Hematopoietic multipotent progenitor cell treated with erythropoietin and hydrocortisone succinate and interleukin-3 and kit ligand, for 17 days (in vitro differentiated cells): Measurements from ENCODE around the gene GDI2.
A peak's percentile ranks its signal among the peaks of the same experiment; 100 is the strongest.
"Not testable (repeated sequence)": the region's sequence is repeated elsewhere in the genome, so short reads cannot be mapped to it uniquely, and the experiment has no call there.

ENCODE experiments used
- DNase-seq: peaks from one replicate; pipeline ENCODE4 v3.0.0-alpha.2; 2015; ENCODE audit warnings: low spot score

GDI2 gene

DNA sequence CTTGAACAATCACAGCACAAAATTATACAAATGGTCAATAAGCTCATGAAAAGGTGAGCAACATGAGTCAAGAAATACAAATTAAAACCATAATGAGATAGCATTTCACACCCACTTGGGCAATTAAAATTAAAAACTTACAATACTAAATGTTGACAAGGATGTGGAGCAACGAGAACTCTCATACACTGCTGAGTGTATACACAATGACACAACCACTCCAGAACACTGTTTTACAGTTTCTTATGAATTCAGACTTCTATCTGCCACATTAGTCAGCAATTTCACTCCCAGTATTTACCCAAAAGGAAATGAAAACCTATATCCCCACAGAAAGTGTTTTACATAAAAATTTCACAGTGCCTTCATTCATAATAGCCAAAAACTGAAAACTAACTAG, 31.1 kb downstream of the GDI2 start:
- no peak for DNase-seq

DNA sequence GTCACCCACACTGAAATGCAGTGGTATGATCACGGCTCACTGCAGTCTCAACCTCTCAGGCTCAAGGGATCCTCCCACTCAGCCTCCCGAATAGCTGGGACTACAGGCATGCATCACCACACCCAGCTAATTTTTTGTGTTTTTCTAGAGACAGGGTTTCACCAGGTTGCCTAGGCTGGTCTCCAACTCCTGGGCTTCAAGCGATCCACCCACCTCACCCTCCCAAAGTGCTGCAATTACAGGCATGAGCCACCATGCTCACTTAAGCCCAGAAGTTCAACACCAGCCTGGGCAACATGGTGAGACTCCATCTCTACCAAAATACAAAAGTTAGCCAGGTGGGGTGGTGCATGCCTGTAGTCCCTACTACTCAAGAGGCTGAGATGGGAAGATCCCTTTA, 33.5 kb downstream of the GDI2 start:
- DNase-seq = no peak

DNA sequence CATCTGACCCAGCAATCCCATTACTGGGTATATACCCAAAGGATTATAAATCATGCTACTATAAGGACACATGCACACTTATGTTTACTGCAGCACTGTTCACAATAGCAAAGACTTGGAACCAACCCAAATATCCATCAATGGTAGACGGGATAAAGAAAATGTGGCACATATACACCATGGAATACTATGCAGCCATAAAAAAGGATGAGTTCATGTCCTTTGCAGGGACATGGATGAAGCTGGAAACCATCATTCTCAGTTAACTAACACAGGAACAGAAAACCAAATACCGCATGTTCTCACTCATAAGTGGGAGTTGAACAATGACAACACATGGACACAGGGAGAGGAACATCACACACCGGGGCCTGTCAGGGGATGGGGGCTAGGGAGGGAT, 35.5 kb downstream of the GDI2 start:
- not testable (repeated sequence) for DNase-seq

DNA sequence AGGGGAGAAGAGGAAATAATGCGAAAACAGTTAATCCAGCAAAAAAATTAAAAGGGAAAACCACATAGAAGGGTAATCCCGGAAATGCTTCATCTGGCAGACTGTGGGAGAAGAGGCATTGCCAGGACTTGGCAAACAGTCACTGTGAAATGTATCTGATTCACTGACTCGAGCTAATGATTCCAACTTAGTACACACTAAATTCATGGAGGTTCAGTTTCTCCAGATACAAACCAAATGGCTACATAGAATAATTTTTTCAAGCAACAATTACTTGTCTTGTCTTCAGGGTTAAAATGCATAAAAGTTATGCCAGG, 36.4 kb downstream of the GDI2 start:
- no peak for DNase-seq

DNA sequence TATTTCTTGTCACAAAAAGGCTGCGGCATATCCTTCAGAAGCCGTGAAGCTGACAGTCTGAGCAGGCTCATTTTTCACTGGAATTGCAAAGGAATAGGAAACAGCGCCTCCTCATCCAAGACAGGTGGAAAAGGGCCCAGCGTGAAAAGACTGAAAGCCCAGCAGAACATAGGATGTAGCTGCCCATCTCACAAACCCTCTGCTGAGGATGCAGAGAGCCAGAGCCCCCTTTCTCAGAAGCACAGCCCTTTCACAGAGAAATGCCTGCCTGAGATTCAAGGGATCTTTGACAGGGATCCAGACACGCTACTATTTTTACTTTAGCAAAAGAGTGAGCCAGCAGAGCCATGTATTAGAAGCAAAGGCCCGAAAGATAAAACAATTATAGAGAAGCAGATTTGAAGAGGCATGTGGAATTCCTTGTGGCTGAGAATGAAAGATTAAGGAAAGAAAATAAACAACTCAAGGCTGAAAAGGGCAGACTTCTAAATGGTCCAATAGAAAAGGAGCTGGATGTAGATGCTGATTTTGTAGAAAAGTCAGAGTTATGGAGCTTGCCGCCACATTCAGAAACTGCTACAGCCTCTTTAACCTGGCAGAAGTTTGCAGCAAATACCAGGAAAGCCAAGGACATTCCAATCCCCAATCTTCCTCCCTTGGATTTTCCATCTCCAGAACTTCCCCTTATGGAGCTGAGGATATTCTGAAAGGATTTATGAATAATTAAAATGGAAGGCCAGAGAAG, 36.9 kb downstream of the GDI2 start:
- no peak for DNase-seq

DNA sequence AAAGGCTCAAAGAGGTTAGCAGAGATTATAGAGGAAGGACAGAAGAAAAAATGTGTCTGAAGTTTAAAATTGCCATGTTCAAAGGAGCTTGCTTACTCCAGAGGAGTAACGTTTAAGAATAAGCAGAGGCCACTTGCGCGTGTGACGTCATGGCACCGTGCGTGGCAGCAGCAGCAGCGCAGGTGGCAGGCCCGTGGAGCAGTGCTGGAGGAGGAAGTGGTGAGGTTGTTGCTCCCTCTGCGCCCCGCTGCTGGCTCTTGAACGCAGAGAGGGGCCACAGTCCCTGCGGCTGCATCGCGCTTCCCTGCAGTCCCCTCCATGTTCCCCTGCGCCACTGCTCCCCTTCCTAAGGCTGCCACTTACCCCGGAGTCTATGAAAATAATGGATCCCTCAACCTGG, 37.5 kb downstream of the GDI2 start:
- DNase-seq = no peak

DNA sequence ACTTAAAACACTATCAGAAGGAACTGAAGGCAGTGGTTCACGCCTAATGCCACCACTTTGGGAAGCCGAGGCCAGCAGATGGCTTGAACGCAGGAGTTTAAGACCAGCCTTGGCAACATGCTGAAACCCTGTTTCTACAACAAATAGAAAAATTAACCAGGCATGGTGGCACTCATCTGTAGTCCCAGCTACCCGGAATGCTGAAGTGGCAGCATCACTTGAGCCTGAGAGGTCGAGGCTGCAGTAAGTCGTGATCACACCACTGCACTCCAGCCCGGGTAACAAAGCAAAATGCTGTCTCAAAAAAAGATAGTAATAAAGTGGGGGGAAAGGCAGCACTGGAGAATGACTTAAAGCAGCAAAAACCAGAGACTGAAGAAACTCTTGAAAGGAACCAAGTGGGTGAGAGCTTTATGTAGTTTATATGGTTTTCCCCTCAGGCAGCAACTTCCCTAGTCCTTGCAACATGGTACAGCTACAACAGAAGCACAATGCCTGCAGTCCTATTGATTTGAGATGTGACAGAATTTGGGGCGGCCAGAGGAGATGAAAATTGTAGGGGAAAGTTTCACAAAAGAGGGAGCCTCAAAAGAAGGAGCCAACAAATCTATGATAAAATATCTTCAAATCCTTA, 38.1 kb downstream of the GDI2 start:
- DNase-seq = no peak

DNA sequence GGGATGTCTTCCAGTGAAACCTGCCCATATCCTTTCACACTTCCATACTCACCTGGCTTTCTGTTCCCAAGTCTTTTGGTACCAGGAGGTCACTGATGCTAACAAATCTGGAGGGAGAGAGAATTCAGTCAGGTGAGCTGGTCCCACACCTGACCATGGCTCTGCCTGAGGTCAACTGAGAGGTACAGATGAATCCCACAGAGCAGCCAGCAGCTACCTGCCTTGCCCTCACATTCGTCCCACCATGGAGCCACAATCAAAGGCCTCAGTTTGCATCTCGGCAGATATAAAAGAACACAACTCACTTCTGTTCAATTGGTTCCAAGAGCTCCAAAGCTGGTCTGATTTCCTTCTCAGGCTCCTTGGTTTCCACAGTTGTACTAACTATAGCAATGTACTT, 47.0 kb downstream of the GDI2 start:
- no peak for DNase-seq

DNA sequence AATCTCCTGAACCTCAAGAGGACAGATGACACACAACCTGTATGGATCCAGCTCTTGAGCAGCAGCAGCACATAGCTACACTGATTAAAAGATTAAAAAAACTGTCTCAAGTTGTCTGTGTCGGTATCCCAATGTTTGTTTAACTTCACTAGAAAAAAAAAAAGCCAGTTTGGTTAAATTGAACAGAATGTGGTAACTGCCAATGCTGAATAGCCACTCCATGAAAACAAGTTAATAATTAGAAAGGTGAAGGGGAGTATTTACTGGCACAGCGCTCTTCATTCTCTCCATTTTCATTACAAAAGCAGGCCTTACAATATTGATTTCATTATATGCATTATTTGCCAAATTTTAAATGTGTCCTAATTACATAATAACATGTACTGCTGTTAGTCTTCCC, 47.6 kb downstream of the GDI2 start:
- DNase-seq = no peak

DNA sequence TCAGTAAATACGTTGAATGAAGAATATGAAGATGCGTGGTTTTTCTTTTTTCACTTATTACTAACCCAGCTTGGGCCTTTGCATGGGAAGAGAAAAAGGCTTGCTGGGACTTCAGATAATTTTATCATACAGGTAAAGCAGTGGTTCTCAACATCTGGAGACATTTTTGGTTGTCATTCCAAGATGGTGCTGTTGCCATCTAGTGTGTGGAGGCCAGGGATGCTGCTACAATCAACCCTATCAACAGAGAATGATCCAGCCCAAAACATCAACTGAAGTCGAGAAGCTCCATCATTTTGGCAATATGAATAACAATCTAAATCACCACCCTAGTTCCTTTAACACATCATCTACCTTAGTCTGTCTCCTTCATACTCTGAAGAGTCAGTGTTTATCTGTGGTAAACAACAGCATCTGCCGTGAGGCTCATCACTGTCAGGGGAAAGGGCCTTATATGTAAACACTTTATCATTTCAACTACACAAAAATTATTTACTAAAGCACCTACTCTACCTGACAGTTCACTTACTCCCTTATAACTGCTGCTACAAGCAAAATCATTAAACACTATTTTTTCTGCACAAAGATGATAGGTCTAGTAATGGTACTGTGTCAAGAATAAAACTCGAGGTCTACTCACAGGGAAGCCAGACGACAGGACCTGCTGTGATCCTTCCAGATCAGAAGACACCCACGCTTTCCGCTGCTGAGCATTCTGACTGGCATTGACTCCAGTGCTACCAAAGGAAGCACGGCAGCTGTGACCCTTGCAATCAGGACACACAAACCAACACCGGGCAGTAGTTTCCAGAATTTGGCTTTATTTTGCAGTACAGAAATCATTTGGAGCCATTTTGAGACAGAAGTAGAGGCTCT, 48.6 kb downstream of the GDI2 start:
- no peak for DNase-seq

DNA sequence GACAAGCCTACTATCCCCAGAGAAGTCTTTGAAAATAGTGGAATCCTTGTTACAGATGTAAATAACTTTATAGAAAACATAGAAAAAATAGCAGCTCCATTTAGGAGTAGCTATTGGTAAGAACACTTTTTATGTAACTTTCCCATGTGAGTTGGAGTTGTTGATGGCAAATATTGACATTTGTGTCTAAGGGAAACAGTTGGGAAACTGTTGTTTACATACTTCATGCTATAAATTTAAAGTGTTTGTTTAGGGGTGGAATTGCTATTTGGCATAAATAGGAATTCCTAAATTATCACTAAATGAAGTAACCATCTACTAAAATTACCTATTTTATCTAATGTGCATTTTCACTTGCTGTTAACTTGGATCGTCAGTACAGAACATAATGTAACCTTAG, 50.7 kb downstream of the GDI2 start:
- DNase-seq = no peak

DNA sequence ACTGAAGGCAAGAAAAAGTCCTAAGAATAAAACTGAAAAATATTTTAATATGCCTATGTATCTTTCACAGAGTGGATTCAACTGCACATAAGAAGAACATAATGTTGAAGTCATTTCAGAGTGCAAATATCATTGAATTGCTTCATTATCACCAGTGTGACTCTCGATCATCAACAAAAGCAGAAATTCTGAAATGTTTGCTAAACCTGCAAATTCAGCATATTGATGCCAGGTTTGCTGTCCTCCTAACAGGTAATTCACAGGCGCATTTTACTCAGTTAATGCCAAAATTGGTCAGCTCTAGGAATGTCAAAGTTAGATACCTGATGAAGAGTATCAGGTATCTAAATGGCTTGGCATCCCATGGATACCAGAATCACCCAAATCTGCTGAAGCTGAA, 52.0 kb downstream of the GDI2 start:
- no peak for DNase-seq

DNA sequence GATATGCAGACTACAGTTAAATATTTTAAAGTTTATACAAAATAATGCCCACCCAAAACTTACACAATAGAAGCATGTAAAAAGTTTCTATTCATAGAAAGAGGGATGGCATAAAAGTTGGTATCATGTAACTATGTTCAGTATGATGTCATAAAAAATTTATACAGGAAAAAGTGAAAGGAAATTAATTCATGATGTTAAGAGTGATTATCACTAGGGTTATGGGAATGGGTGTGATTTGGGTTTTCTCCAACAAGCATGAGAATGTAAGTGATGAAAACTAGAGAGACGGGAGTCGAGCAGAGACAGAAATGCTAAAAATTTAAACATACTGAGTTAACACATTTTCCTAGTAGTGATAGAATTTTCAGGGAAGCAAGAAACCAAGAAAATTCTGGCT, 52.7 kb downstream of the GDI2 start:
- DNase-seq = peak; percentile 26

DNA sequence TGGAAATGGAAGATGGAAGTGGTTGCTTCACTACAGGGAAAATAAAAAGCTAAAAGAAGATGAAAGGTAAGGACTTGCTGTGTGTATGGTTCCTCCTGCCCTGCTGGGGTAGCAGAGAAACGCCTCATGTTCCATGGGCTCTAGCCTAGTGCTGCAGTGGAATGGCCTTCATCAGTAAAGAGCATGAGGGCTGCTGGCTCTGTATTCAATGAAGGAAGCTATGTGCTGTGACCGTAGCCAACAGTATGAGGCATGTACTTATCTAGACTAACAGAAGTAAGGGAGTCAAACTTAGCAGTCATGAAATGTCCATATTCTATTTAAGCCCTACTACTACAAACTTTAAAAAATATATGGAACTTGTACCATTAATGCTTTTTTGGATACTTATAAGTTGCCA, 54.3 kb downstream of the GDI2 start:
- DNase-seq = no peak

DNA sequence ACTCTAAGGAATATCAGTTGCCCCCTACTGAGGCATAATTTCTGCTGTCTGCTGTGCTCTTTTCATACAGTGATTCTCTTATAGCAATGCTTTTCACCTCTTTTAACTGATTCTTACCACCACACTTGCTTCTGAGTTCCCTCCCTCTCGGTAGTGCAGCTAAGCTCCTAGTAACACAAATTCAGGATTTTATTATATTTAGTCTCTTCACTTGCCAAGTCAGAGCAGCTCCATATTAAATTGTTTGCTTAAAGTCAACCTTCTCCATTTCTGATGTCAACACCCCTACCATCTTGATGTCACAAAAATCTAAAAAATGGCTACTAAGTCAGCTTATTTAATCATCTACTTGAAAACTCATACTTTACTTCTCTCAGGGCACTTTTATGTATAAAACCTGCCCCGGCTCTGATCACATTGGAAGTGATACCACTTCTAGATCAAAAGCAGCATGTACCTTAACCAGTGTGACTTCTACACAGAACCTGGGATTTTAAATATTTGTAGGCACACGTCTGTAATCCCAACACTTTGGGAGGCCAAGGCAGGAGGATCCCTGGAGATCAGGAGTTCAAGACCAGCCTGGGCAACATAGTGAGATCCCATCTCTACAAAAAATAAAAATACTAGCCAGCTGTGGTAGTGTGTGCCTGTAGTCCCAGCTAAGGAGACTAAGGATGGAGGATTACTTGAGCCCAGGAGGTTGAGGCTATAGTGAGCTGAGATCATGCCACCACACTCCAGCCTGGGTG, 55.3 kb downstream of the GDI2 start:
- DNase-seq = no peak

DNA sequence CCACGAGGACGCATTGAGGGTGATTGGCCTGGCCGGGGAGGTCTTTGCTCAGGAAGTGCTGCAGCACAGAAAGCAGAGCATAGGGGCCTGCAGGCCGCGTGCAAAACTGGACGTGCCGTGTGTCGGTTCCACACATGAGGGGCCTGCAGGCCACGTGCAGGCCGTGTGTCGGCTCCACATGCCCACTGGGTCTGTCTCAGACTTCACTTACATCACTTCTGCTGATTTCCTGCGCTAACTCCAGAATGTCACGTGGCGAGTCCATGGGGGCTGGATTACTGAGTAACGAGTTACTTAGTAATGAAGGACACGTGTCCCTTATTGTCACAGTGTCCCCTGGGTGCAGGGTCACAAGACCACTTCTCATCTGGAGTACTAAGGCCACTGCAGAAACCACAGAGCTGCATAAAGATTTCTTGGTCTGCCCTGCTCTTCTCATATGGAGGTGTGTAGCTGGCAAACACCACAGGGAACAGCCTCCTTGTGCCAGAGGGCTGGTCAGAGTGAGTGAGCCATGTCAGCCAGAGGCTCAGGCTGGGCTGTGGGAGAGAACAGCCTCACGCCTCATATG, 60.8 kb downstream of the GDI2 start:
- no peak for DNase-seq

DNA sequence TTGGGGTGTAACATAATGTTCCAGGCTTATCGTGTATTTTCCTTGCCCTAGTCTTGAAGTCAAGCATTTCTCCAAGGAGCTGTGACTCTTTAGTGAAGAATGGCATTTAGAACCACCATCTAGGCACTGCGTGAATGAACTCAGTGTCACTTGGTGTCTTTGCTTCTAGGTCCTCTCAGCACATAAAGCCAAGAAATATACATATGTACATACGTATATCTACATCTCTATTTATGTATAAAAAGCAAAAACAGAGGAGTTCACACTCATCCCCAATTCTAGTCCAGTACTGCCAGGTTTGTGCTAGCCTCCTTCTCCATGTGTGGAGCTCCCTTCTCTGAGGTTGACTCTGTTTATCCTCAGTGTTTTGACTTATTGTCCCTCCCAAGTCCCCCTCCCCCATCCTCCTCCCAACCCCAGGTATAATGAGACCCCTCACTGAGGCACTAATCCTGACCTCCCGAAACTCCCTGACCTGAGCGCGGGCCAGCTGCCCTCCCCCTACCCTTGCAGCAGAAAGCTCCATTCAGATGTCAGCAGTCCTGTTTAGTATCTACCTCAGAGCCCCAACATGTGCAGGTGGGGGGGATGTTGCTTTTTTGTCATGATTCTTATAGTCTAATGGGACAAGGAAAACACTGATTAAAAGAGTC, 61.5 kb downstream of the GDI2 start:
- no peak for DNase-seq

DNA sequence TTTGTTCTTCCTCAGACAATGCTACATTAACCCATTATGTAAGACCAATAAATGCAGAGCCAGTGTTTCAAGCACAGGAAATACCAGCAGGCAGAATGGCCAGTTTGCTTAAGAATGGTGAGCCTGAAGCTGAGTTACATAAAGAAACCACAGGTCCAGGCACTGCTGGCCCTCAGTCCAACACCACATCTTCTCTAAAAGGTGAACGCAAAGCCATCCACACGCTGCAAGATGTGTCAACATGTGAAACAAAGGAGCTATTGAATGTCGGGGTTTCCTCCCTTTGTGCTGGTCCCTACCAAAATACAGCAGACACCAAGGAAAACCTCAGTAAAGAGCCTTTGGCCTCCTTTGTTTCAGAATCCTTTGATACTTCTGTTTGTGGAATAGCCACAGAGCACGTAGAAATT, 64.8 kb downstream of the GDI2 start:
- DNase-seq = no peak

DNA sequence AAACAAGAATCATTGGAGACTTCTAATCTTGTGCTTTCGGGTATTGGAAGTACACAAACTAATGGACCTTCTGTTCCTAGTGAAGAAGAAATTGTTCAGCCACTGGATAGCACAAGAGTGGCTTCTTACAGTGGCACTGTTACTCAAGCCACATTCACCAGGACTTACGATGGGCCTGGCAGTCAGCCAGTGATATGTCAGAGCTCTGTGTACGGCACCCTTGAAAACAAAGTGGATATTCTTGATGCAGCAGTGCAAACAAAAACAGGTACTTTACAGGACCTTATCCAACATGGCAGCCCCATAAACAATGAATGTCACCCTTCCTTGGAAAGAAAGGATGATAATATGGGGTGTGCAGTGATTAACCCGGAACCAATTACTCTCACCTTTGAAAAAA, 67.0 kb downstream of the GDI2 start:
- DNase-seq = no peak

DNA sequence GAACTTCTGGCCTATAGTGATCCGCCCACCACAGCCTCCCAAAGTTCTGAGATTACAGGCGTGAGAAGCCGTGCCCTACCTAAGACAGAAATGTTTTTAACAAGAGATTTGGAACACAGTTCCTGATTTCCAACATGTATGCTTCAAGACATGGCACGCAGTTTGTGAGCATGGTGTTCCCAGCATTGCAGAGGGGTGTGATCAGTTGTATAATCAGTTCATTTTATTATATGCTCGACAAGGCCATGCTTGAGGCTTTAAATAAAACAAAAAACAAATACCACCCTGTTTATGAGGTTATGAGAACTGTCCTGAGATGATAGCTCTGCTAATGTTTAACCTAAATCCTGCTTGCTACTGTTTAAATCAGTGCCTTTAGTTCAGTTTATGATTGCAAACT, 68.4 kb downstream of the GDI2 start:
- DNase-seq = no peak

DNA sequence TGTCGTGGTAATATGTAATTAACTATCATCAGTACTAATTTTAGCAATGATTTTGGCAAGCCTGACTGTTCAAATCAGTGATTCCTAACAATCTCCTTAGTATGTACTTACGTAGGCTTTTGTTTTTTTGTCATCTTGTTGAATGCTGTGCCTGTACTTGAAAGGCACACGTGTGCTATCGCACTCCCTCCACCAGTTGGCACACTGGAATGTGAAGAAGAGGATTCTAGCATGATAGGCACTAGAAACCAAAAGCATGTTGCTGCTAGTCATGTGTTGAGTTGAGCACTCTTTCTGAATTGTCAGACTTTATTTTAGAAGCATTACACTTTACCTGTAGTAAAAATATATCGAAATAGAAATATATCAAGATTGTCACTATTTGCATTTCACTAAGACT, 69.5 kb downstream of the GDI2 start:
- no peak for DNase-seq

DNA sequence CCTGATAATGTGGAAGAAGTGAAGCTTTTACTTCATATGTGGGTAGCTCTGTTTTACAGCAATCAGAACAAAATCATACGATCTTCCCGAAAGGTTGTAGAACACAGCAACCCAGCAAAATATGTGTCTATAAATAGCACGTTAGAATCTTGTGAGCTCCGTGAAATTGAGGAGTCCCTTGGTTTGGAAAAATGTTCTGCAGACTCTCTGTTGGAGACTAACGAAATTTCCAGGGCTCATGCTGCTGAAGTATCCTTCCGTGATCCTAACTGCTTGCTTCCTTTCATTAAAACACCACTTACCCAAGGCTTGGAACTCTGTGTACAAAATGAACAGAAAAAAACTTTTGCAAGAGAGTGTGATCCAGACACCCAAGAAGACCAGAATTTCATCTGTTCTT, 71.1 kb downstream of the GDI2 start:
- no peak for DNase-seq
